Activated naive CD8-positive, alpha-beta T cell treated with anti-CD3 and anti-CD28 coated beads, Interleukin-2, amount 50 U/mL, for 24 hours (primary cell): Measurements from ENCODE around the gene TMEM115.

ENCODE experiments used
- ATAC-seq: fragments of 150-1000 bp; cut with Tn5 transposase; one replicate; pipeline ENCODE4 v1.10.0; 2021
- DNase-seq: peaks from one replicate; pipeline ENCODE4 v3.0.0; 2021
- H3K27ac Mint-ChIP-seq: one replicate; pipeline ENCODE4 v1.8.0; 2021; ENCODE audit warnings: mild to moderate bottlenecking, mixed read lengths
- H3K27me3 Mint-ChIP-seq: one replicate; pipeline ENCODE4 v1.8.0; 2021; ENCODE audit warnings: mixed read lengths
- H3K36me3 Mint-ChIP-seq: one replicate; pipeline ENCODE4 v1.8.0; 2021; ENCODE audit warnings: low read depth, mixed read lengths
- H3K4me1 Mint-ChIP-seq: one replicate; pipeline ENCODE4 v1.8.0; 2021; ENCODE audit warnings: mixed read lengths
- H3K4me3 Mint-ChIP-seq: one replicate; pipeline ENCODE4 v1.8.0; 2021; ENCODE audit warnings: mild to moderate bottlenecking, moderate library complexity, mixed read lengths
- H3K9me3 Mint-ChIP-seq: one replicate; pipeline ENCODE4 v1.8.0; 2021; ENCODE audit warnings: mixed read lengths

Gene TMEM115

DNA sequence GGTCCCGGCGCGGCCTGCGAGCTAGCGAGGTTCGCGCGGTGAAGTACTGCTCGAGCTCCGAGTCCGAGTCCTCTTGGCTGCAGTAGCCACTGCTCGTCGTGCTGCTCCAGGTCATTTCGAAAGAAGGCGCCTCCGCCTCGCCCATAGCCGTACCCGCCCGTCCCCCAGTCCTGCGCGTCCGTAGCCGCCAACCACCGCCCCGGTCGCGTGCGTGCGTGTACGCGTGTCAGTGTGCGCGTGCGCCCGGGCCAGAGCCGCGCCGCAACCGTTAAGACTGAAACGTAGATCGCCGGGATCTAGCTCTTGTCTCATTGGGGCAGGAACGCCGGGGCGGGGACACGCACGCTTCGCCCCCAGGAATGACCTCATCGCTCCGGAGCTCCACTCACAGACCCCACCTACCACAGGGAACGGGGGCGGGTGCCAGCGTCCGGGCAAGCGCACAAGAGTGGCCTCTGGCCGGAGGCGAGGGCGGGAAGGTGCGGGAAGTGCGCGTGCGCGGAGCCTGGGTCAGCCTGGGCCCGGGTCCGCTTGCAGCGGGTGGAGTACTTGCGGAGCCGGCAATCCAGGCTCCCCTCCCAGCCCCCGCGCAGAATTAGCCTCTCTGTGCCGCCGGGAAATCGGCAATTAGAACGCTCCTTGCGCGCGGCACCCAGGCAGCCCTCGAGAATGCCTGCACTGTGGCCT is 22.0 kb downstream of the TMEM115 start:
- Mint-ChIP-seq H3K9me3 (no peaks in the 10 kb centered on the region), H3K4me3 (peak overlapping the region; percentile 98), H3K27me3 (no peaks in the 10 kb centered on the region), H3K4me1 (peaks cover 64% of the 10 kb centered on the region), H3K27ac (peak overlapping the region; percentile 98), H3K36me3 (peaks cover 54% of the 10 kb centered on the region)
- peak; percentile 98 for DNase-seq
- peak; percentile 70 for ATAC-seq

DNA sequence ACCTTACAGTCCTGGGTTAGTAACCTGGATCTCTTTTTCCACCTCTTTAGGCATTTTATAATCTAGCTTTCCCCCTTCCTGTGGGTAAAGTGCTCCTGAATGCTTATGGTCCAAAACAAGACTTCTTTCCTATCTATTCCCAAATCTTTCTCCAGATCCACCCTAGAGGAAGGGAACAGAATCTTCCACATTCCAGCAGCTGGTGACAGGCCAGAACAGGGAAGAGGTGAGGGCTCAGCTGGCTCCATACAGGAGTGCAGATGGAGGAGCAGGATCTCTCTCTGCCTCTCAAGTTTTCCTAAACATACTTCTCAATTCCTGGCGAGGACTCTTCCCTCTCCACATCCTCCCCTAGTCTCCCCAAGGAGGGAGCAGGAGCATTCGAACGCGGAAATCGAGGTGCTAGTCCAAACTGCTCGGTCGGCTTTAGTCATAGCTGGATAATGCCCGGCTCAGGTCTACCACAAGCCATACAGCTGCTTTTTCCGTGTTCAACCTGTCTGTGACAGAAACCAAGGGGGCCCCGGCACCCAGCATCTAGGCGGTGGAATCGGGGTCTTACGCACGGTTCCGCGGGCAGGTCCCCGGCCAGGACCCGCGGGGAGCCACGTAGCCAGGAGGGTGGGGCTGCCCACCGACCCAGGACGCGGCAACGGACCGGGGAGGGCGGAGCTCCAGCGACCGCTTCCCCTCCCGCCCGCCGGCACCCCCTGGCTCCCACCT is 22.7 kb downstream of the TMEM115 start:
- H3K27ac Mint-ChIP-seq = peak overlapping the region; percentile 98
- ATAC-seq = peak; percentile 21
- peaks cover 60% of the 10 kb centered on the region for H3K4me1 Mint-ChIP-seq
- no peaks in the 10 kb centered on the region for H3K9me3 Mint-ChIP-seq
- H3K36me3 Mint-ChIP-seq = peaks cover 56% of the 10 kb centered on the region
- no peaks in the 10 kb centered on the region for H3K27me3 Mint-ChIP-seq
- H3K4me3 Mint-ChIP-seq = peak overlapping the region; percentile 98
- no peak for DNase-seq

DNA sequence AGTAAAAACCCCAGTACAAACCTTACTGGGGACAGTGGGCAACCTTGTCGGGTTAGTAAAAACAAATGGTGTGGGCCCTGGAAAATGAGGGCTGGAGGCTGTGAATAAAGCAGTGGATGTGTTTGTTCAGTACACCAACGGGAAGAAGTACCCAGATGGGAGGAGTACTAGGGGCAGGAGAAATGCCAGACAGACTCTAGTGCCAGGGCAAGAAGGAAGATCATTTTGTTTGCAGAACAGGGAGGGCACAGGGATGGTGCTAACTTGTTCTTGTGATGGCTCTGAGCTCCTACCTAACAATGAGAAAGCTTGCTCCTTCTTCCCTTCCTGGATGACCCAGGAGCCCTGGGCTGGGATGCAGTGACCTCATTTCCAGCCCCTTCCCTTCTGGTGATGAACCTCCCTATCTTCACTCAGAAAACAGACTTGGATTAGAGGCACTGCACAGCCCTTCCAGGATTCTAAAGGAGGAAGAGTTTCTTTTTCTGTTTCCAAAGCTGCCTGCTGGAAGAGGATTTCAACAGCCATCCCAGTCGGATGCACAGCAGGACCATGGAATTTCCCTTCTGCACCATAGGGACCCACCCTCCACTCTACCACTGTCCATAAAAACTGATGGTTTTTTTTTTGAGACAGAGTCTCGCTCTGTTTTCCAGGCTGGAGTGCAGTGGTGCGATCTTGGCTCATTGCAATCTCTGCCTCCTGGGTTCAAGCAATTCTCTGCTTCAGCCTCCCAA is 24.8 kb downstream of the TMEM115 start:
- Mint-ChIP-seq H3K36me3 (peaks cover 66% of the 10 kb centered on the region), H3K27ac (peak overlapping the region; percentile 98), H3K4me1 (peaks cover 47% of the 10 kb centered on the region), H3K4me3 (peak overlapping the region; percentile 60), H3K27me3 (no peaks in the 10 kb centered on the region), H3K9me3 (no peaks in the 10 kb centered on the region)
- no peak for ATAC-seq
- DNase-seq = no peak

DNA sequence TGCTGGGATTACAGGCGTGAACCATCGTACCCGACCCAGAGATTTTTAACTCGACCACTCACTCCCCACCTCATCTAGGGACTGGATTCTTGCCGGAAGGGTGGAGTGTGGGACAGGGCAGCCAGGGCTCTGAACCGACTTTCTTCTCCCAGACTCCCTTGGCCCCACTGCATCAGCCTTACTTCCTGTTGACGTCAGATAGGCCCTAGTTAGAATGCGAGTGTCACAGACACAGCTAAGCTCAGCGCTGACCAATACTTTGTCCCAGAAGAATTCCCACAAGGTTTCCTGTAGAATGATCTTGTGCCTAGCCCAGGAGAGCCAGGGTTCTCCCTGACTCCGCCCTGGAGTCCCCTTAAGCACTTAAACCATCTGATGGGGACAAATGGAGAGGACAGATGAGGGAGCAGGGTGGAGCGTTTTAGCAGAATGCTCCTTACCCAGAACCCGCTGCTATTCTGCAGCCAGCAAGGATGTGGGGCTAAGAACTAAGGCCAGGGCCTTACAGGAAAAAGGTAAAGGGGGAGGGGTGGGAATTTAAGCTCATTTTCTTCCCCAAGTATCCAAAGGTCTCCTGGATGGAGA is 25.5 kb downstream of the TMEM115 start:
- H3K36me3 Mint-ChIP-seq = peaks cover 61% of the 10 kb centered on the region
- peaks cover 41% of the 10 kb centered on the region for H3K4me1 Mint-ChIP-seq
- ATAC-seq = no peak
- no peaks in the 10 kb centered on the region for H3K9me3 Mint-ChIP-seq
- H3K27me3 Mint-ChIP-seq = no peaks in the 10 kb centered on the region
- no peak for DNase-seq
- peak overlapping the region; percentile 60 for H3K4me3 Mint-ChIP-seq
- peak overlapping the region; percentile 98 for H3K27ac Mint-ChIP-seq

DNA sequence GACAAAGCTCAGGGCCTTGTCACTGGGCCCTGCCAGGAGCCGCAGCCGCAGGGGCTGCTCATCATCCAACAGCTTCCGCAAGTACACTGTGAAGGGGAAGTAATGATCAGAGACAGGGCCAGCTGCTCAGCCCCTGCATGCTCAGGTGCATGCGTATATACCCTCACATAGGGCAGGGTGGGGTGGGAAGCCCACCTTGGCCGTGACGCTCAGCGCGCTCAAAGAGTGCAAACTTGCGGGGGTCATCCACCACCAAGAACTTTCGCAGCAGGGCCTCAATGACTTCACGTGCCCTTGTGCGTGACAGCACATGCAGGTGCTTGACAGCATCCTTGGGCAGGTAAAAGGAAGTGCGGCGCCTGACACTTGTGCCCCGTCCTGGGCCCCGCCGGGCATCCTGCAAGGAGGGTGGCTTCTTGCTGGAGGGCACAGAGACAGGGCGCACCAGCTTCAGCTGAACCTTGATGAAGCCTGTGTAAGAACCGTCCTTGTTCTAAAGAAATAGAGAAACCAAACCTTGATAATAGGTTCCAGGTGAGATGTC is 27.9 kb downstream of the TMEM115 start:
- Mint-ChIP-seq H3K27me3 (no peaks in the 10 kb centered on the region), H3K4me3 (no peak overlapping the region), H3K4me1 (peaks cover 46% of the 10 kb centered on the region), H3K27ac (no peak overlapping the region), H3K9me3 (no peaks in the 10 kb centered on the region), H3K36me3 (peaks cover 50% of the 10 kb centered on the region)
- no peak for DNase-seq
- no peak for ATAC-seq

DNA sequence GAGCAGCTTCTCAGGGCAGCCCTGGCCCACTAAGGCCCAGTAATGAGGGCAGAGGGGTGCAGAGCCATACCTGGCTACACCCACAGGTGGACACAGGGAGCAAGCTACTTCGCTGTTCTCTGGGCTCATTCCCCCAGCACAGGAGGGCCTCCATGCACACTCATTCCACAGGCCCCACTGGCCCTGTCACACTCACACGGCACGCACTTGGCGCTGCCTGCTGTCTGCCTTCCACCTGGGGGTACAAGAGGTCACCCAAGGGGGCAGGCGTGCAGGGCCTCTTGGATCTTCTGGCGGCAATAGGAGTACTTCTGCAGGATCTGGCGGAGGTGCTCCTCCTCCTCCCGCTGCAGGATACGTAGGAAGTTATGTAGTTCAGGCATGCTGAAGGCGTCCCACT is 29.0 kb downstream of the TMEM115 start:
- no peak overlapping the region for H3K4me3 Mint-ChIP-seq
- peaks cover 38% of the 10 kb centered on the region for H3K4me1 Mint-ChIP-seq
- DNase-seq = no peak
- H3K9me3 Mint-ChIP-seq = no peaks in the 10 kb centered on the region
- no peak overlapping the region for H3K27ac Mint-ChIP-seq
- ATAC-seq = no peak
- no peaks in the 10 kb centered on the region for H3K27me3 Mint-ChIP-seq
- H3K36me3 Mint-ChIP-seq = peaks cover 38% of the 10 kb centered on the region

DNA sequence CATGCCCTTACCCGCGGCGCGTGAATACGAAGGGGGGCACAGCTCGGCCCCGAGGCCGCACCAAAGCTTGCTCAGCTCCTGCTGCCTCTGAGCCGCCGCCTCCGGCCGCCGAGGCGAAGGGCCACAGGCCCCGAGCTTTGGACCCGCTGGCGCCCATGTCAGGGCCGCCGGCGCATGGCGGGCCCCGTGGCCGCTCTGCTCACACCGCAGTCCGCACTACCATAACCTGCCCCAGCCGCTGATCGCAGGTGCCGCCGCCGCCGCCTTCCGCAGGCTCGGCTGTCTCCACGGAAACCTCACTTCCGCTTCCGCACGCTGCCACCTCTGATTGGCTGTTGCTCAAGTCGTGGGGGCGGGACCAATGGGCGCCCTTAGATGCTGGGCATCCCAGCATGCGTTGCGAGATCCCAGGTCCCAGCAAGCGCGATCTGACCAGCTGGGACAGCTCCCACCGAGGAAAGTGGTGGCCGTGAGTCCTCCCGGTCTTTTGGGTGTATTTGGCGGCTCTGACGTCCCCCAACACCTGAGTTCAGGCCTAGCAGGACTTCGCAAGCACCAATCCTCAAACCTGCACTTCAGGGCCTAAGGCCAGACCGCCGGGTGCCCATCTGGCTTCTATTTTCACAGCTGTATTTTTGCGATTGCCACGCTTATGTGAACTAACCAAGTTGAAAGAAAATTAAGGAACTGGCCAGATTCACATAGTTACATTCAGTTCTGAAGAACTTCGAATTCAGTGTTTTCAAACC is 31.2 kb downstream of the TMEM115 start, which contains the start of gene TUSC2:
TUSC2 (minus strand) TSS at position 281 of the 749 bp plus-strand sequence; CDS start at position 157, 124 bp downstream.
- Mint-ChIP-seq H3K27ac (peak within 1 kb of the TSS; percentile 89), H3K4me3 (peak within 1 kb of the TSS; percentile 87), H3K27me3 (no peaks in the 10 kb centered on the region), H3K4me1 (peaks cover 19% of the 10 kb centered on the region), H3K36me3 (peaks cover 20% of the 10 kb centered on the region), H3K9me3 (no peaks in the 10 kb centered on the region)
- ATAC-seq = peak; percentile 89
- peak; percentile 95 for DNase-seq

DNA sequence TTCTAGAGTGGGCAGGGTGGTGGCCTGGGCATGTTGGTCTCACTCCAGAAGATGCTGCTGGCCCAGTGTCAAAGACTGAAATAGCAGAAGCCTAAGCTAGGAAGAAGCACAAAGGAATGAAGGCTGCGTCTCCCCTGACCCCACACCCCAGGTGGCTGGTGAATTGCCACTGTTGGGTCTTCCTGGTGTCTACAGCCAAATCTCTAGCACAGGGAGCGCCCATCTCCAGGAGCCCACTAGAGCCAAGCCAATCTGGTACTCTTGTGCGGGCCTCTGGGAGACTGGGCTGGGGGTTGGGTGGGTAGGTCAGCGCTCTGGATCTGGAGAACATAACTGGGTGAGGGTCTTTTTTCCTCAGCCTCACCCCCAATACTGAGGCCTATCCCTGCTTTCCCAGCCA is 32.2 kb downstream of the TMEM115 start:
- ATAC-seq (no peak), DNase-seq (no peak)
- Mint-ChIP-seq H3K36me3 (peaks cover 15% of the 10 kb centered on the region), H3K9me3 (no peaks in the 10 kb centered on the region), H3K27ac (peak overlapping the region; percentile 69), H3K4me3 (peak overlapping the region; percentile 87), H3K4me1 (peaks cover 19% of the 10 kb centered on the region), H3K27me3 (no peaks in the 10 kb centered on the region)

DNA sequence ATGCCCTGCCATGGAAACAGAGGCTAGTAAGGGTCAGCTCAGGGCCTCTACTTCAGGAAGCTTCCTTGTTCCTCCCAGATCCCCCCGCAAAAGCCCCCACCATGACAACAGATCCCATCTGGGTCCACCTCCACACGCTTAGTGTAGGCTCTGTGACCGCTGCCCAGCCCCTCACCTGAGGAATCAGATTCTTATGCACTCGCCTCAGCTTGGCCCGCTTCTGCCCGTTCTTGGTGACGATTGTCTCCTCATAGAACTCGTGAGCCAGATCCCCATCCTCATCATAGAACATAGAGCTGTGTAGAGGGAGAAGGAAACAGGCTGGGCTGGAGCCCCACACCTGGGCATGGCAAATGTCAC is 33.2 kb downstream of the TMEM115 start:
- no peaks in the 10 kb centered on the region for H3K9me3 Mint-ChIP-seq
- peaks cover 12% of the 10 kb centered on the region for H3K36me3 Mint-ChIP-seq
- ATAC-seq (no peak), DNase-seq (no peak)
- H3K27ac Mint-ChIP-seq = no peak overlapping the region
- no peaks in the 10 kb centered on the region for H3K27me3 Mint-ChIP-seq
- H3K4me1 Mint-ChIP-seq = peaks cover 19% of the 10 kb centered on the region
- H3K4me3 Mint-ChIP-seq = peak overlapping the region; percentile 38

DNA sequence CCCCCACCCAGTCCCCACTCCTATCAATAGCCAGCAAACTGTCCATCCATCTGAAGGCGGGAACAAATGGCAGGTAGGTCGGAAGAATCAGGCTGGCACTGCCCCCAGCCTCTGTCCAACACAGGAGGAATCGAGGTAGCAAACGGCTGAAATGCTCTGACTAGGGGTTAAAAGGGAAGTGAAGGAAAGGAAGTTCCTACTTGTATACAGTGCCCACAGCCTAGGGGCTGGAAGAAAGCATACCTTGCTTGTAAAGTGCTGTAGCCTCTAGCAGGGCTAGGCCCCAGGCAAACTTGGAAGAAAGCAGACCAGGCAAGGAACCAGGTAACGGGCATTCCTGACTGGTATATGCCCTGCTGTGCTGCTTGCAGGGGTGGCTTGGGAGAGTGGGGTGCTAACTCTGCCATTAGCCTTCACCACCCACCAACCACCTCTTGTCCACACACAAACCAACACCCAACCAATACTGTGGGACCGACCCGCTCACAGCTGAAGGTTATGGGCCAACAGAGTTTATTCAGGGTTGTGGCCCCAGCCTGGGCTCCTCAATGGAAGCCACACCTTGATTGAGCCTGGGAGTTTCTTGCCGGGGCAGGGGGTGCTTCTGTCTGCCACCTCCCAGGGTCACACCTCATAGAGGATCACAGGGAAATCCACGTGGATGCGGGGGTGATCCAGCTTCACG is 33.7 kb downstream of the TMEM115 start:
- H3K36me3 Mint-ChIP-seq = peaks cover 9% of the 10 kb centered on the region
- H3K27ac Mint-ChIP-seq = no peak overlapping the region
- DNase-seq = no peak
- no peak for ATAC-seq
- no peaks in the 10 kb centered on the region for H3K27me3 Mint-ChIP-seq
- peaks cover 20% of the 10 kb centered on the region for H3K4me1 Mint-ChIP-seq
- H3K9me3 Mint-ChIP-seq = no peaks in the 10 kb centered on the region
- H3K4me3 Mint-ChIP-seq = no peak overlapping the region

DNA sequence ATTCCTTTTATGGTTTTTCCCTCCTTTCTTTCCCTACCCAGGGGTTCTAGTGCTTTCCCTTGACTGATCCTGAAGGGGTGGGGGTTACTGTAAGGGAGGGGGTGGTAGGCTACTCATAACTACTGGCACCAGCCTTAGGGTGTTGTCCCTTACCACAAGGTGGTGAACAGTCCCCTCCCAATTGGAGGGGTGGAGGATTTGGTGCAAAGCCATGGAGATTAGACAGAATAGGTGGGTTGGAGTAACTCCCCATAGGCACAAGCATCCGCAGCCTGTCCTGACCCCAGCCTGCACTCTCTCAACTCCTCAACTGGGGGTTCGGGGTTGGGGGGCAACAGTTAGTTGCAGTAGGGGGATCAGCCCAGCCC is 34.2 kb downstream of the TMEM115 start:
- H3K27ac Mint-ChIP-seq = no peak overlapping the region
- H3K4me1 Mint-ChIP-seq = peaks cover 23% of the 10 kb centered on the region
- no peaks in the 10 kb centered on the region for H3K27me3 Mint-ChIP-seq
- DNase-seq = no peak
- H3K36me3 Mint-ChIP-seq = peaks cover 4% of the 10 kb centered on the region
- H3K4me3 Mint-ChIP-seq = no peak overlapping the region
- no peak for ATAC-seq
- no peaks in the 10 kb centered on the region for H3K9me3 Mint-ChIP-seq

DNA sequence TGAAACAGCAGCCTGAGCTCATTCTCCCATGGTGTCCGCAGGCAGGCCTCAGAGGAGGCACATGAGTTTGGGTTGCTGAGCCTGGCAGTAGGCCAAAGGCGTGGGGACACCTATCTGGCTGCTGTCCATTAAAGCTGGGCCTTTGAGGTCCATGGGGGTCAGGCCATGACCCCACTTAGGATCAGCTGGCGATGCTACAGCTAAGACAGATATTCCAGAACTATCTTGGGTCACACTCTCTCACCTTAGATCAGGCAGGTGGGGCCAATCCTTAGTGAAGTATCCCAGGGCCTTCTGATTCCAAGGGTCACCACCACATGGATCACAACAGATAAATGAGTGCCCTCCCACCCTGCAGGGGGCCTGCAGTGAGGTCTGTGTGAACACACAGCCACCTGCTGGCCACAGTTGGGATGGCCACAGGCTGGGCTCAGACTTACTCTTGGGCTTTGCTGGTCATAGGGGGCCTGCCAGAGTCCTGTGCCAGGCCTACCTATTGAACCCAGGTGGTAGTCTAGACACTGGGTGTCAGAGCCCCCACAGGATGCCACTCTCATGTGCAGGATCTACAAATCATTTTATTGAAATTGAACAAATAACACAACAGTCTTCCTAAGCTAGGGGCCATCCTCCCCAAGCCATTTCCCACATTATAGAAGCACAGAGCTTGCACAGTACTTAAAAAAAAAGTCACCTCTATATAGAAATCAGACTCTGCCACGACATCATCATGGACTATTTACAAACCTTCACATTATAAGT is 34.8 kb downstream of the TMEM115 start:
- Mint-ChIP-seq H3K4me3 (no peak overlapping the region), H3K27ac (peak overlapping the region; percentile 6), H3K36me3 (no peaks in the 10 kb centered on the region), H3K4me1 (peaks cover 28% of the 10 kb centered on the region), H3K27me3 (no peaks in the 10 kb centered on the region), H3K9me3 (no peaks in the 10 kb centered on the region)
- DNase-seq = peak; percentile 76
- peak; percentile 29 for ATAC-seq
